ENCODE results near the gene MTERF4. TPM values are rescaled to one million over a fixed set of nuclear protein-coding genes. Genes with fewer than 3 reads are reported as not detected.

Gene MTERF4
- total RNA-seq, 2 donors from 2014 or later, result 24.6 to 39.4 TPM

GRCh38 chr2:241087420-241088268 is 14.4 kb downstream of the MTERF4 start:
- H3K36me3 ChIP-seq, result peaks cover 51% of the 10 kb centered on the region
- ATAC-seq (ENCODE audit: insufficient number of reproducible peaks, low FRiP score, low read depth) (no peak), DNase-seq (ENCODE audit: low spot score) (no peak)
- H3K9me3 ChIP-seq, result no peaks in the 10 kb centered on the region
- TF ChIP-seq, protein P1, sequence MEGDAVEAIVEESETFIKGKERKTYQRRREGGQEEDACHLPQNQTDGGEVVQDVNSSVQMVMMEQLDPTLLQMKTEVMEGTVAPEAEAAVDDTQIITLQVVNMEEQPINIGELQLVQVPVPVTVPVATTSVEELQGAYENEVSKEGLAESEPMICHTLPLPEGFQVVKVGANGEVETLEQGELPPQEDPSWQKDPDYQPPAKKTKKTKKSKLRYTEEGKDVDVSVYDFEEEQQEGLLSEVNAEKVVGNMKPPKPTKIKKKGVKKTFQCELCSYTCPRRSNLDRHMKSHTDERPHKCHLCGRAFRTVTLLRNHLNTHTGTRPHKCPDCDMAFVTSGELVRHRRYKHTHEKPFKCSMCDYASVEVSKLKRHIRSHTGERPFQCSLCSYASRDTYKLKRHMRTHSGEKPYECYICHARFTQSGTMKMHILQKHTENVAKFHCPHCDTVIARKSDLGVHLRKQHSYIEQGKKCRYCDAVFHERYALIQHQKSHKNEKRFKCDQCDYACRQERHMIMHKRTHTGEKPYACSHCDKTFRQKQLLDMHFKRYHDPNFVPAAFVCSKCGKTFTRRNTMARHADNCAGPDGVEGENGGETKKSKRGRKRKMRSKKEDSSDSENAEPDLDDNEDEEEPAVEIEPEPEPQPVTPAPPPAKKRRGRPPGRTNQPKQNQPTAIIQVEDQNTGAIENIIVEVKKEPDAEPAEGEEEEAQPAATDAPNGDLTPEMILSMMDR (IDR thresholded peaks at IDR 0.05), result no peak
- no peaks in the 10 kb centered on the region for H3K27me3 ChIP-seq (replicated peaks; ENCODE audit: insufficient read depth)
- no peak overlapping the region for H3K4me3 ChIP-seq
- no peak overlapping the region for H3K27ac ChIP-seq
- H3K4me1 ChIP-seq (ENCODE audit: control insufficient read depth in 1 of 2, low read depth in 2 of 2), result no peaks in the 10 kb centered on the region

- H3K4me3 ChIP-seq, result no peak overlapping the region
- H3K27me3 ChIP-seq (replicated peaks; ENCODE audit: insufficient read depth), result no peaks in the 10 kb centered on the region
- no peak overlapping the region for H3K27ac ChIP-seq
- H3K36me3 ChIP-seq, result peaks cover 34% of the 10 kb centered on the region
- TF ChIP-seq, protein P1 (IDR thresholded peaks at IDR 0.05), result no peak
- no peak for ATAC-seq (ENCODE audit: insufficient number of reproducible peaks, low FRiP score, low read depth)
- H3K4me1 ChIP-seq (ENCODE audit: control insufficient read depth in 1 of 2, low read depth in 2 of 2), result no peaks in the 10 kb centered on the region
- H3K9me3 ChIP-seq, result no peaks in the 10 kb centered on the region
- DNase-seq (ENCODE audit: low spot score), result no peak
These were observed 17.1 kb downstream of the MTERF4 start for GRCh38 chr2:241084856-241085444.

DNA sequence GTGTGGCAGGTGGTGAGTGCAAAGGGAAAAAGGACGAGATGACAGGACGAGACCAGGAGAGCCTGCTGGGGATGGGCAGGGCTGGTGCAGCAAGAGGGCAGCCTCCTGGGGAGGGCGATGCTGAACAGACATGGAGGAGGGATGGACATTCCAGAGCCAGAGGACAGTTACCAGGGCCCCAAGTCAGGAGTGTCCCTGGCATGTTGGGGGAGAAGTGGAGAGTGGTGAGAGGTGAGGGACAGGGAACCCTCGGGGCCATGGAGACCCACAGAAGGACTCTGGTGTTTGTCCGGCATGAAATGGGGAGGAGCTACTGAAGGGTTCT is 19.0 kb downstream of the MTERF4 start:
- H3K27ac ChIP-seq, result no peak overlapping the region
- H3K36me3 ChIP-seq, result peaks cover 18% of the 10 kb centered on the region
- no peaks in the 10 kb centered on the region for H3K27me3 ChIP-seq (replicated peaks; ENCODE audit: insufficient read depth)
- DNase-seq (ENCODE audit: low spot score) (no peak), ATAC-seq (ENCODE audit: insufficient number of reproducible peaks, low FRiP score, low read depth) (no peak)
- H3K4me1 ChIP-seq (ENCODE audit: control insufficient read depth in 1 of 2, low read depth in 2 of 2), result no peaks in the 10 kb centered on the region
- no peaks in the 10 kb centered on the region for H3K9me3 ChIP-seq
- H3K4me3 ChIP-seq, result no peak overlapping the region
- TF ChIP-seq, protein P1 (IDR thresholded peaks at IDR 0.05), result no peak

DNA sequence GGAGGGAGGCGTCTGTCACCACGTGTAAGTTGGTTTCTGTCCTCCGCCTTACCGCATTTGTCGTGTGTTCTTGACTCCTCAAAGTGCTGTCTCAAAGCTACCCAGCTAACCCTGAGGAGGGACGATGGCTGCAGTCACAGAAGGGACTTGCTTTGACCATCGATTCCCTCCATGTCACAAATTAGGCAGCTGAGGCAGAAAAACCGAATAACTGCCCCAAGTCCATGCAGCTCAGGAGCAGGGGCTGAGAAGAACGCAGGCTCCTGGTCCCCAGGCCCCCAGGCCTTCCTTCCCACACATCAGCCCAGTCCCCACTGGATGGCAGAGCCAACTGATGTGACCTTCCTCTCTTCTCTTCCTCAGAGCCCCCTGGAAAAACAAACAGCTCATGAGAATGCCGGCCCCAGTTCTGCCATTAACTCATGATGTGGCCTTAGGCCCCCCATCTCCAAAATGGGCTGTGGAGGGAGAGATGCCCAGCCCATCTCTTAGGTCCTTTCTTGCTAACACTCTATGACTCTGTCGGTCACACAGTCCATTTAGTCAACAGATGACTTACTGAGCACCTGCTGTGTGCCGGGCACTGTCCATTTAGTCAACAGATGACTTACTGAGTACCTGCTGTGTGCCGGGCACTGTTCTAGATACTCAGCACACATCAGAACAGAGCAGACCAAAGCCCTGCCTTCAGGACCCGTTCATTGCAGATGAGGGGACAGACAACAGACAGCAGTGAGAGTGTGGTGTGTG is 19.6 kb downstream of the MTERF4 start:
- Histone ChIP-seq H3K36me3 (peaks cover 12% of the 10 kb centered on the region), H3K4me1 (ENCODE audit: control insufficient read depth in 1 of 2, low read depth in 2 of 2) (no peaks in the 10 kb centered on the region), H3K9me3 (no peaks in the 10 kb centered on the region), H3K27me3 (replicated peaks; ENCODE audit: insufficient read depth) (no peaks in the 10 kb centered on the region), H3K4me3 (no peak overlapping the region), H3K27ac (no peak overlapping the region)
- ATAC-seq (ENCODE audit: insufficient number of reproducible peaks, low FRiP score, low read depth) (no peak), DNase-seq (ENCODE audit: low spot score) (no peak)
- TF ChIP-seq, protein P1 (IDR thresholded peaks at IDR 0.05), result no peak

Measured in thoracic aorta (tissue), 2 donors.